Suprapubic skin (tissue), 3 donors: ENCODE results near the gene PAX5.

ENCODE experiments used
- POLR2A ChIP-seq, 2 donors: fragments of 450-650 bp; IDR thresholded peaks; one replicate each; pipeline ENCODE4 v1.6.1; 2017; ENCODE audit warnings: antibody characterized with exemption in 2 of 2, mild to moderate bottlenecking in 2 of 2, moderate library complexity in 2 of 2
- TF ChIP-seq, protein P1 (sequence below), 2 donors: fragments of 200-600 bp in 1 of 2; fragments of 450-650 bp in 1 of 2; sonication (generic) in 1 of 2; IDR thresholded peaks; one replicate each; pipeline ENCODE4 v1.5.1; 2016 to 2019; ENCODE audit warnings: antibody characterized with exemption in 2 of 2, mild to moderate bottlenecking in 1 of 2, moderate library complexity in 1 of 2

- TF ChIP-seq, protein P1, sequence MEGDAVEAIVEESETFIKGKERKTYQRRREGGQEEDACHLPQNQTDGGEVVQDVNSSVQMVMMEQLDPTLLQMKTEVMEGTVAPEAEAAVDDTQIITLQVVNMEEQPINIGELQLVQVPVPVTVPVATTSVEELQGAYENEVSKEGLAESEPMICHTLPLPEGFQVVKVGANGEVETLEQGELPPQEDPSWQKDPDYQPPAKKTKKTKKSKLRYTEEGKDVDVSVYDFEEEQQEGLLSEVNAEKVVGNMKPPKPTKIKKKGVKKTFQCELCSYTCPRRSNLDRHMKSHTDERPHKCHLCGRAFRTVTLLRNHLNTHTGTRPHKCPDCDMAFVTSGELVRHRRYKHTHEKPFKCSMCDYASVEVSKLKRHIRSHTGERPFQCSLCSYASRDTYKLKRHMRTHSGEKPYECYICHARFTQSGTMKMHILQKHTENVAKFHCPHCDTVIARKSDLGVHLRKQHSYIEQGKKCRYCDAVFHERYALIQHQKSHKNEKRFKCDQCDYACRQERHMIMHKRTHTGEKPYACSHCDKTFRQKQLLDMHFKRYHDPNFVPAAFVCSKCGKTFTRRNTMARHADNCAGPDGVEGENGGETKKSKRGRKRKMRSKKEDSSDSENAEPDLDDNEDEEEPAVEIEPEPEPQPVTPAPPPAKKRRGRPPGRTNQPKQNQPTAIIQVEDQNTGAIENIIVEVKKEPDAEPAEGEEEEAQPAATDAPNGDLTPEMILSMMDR (IDR thresholded peaks at IDR 0.05): no peak
- TF ChIP-seq POLR2A (IDR thresholded peaks at IDR 0.05): no peak
Measured at GRCh38 chr9:36827593-36827992, 206.5 kb downstream of the PAX5 start.
